SU-DHL-6 (cell line): ENCODE measurements around the gene CACNA1B.

Experiments used
- H2AFZ ChIP-seq: fragments of 200-600 bp; sonication (generic); 2 replicates; pipeline ENCODE4 v1.6.1; 2014; ENCODE audit warnings: low read depth, mild to moderate bottlenecking, moderate library complexity, mixed read lengths, antibody characterized with exemption, low read length; ENCODE audit not compliant: severe bottlenecking
- H3F3A ChIP-seq: fragments of 200-600 bp; shearing (Covaris generic); 2 replicates; pipeline ENCODE4 v1.6.0; 2016; ENCODE audit warnings: antibody characterized with exemption, mild to moderate bottlenecking; ENCODE audit not compliant: insufficient read depth
- H3K27ac ChIP-seq: fragments of 200-600 bp; sonication (generic); 2 replicates; pipeline ENCODE4 v1.5.1; 2016; ENCODE audit warnings: low read depth, mild to moderate bottlenecking, low read length, moderate library complexity, mixed read lengths
- H3K27me3 ChIP-seq: fragments of 200-600 bp; sonication (generic), shearing (Covaris generic); 2 replicates; pipeline ENCODE4 v1.6.0; 2014; ENCODE audit warnings: mild to moderate bottlenecking, low read length
- H3K36me3 ChIP-seq: fragments of 200-600 bp; sonication (generic); 2 replicates; pipeline ENCODE4 v1.6.1; 2014; ENCODE audit warnings: mild to moderate bottlenecking, low read length, mixed read lengths
- H3K4me2 ChIP-seq: fragments of 300-600, 200-600 bp; shearing (Covaris generic), sonication (generic); 2 replicates; pipeline ENCODE4 v1.6.0; 2014; ENCODE audit warnings: low read length, low read depth, mild to moderate bottlenecking; ENCODE audit not compliant: poor library complexity, severe bottlenecking
- H3K4me3 ChIP-seq: fragments of 200-600 bp; sonication (generic); 2 replicates; pipeline ENCODE4 v1.5.1; 2014; ENCODE audit warnings: antibody characterized with exemption, low read length, mild to moderate bottlenecking, mixed read lengths; ENCODE audit not compliant: insufficient read depth, poor library complexity, severe bottlenecking
- H3K79me2 ChIP-seq: fragments of 200-600 bp; sonication (generic); 2 replicates; pipeline ENCODE4 v1.6.1; 2014; ENCODE audit warnings: mild to moderate bottlenecking, low read length, moderate library complexity; ENCODE audit not compliant: insufficient read depth
- H3K9ac ChIP-seq: fragments of 200-600 bp; sonication (generic); 2 replicates; pipeline ENCODE4 v1.7.0; 2014; ENCODE audit warnings: mild to moderate bottlenecking, low read length
- H3K9me2 ChIP-seq: fragments of 200-600 bp; sonication (generic); replicated peaks from 2 replicates; pipeline ENCODE4 v1.6.1; 2014; ENCODE audit warnings: low read length; ENCODE audit not compliant: insufficient read depth
- H3K9me3 ChIP-seq: fragments of 200-600 bp; sonication (generic); 2 replicates; pipeline ENCODE4 v1.6.1; 2014; ENCODE audit warnings: low read length, mixed read lengths; ENCODE audit not compliant: insufficient read depth
- H4K20me1 ChIP-seq: fragments of 200-600 bp; sonication (generic); 2 replicates; pipeline ENCODE4 v1.6.1; 2014; ENCODE audit warnings: low read depth, mild to moderate bottlenecking, antibody characterized with exemption, low read length, moderate library complexity, mixed read lengths
- EZH2phosphoT487 ChIP-seq: fragments of 200-600 bp; sonication (generic), shearing (Covaris generic); conservative IDR thresholded peaks from 2 replicates; pipeline ENCODE4 v1.6.1; 2018; ENCODE audit warnings: mild to moderate bottlenecking, antibody characterized with exemption, low read length, moderate library complexity, mixed read lengths
- TF ChIP-seq, protein P1 (sequence below): fragments of 200-600 bp; sonication (generic); IDR thresholded peaks from one replicate; pipeline ENCODE4 v1.5.1; 2017; ENCODE audit warnings: antibody characterized with exemption, mild to moderate bottlenecking, low read length, moderate library complexity; ENCODE audit not compliant: insufficient read depth, poor library complexity, severe bottlenecking

CACNA1B gene

DNA sequence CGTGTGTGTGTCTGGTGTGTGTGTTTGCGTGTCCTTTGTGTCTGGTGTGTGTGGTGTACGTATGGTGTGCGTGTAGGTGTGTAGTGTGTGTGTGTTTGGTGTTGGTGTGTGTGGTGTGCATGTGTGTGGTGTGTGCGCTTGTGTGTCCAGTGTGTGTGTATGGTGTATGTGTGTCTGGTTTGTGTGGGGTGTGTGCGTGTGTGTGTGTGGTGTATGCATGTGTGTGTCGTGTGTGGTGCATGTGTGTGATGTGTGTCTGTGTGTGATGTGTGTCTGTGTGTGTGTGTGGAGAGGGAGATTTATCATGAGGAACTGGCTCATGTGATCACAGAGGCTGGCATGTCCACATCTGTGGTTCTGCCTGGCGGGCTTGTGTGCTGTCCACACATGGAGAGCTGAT lies 71.7 kb downstream of the CACNA1B start:
- Histone ChIP-seq H3K4me2 (no peak overlapping the region), H3F3A (no peaks in the 10 kb centered on the region), H3K9me2 (no peaks in the 10 kb centered on the region), H3K9me3 (peaks cover 36% of the 10 kb centered on the region; the same call in 1 of the 2 replicates), H2AFZ (no peak overlapping the region), H3K27ac (no peak overlapping the region), H4K20me1 (no peaks in the 10 kb centered on the region), H3K79me2 (no peaks in the 10 kb centered on the region), H3K4me3 (no peak overlapping the region), H3K36me3 (no peaks in the 10 kb centered on the region), H3K9ac (no peak overlapping the region), H3K27me3 (no peaks in the 10 kb centered on the region)
- TF ChIP-seq EZH2phosphoT487: no peak
- TF ChIP-seq, protein P1, sequence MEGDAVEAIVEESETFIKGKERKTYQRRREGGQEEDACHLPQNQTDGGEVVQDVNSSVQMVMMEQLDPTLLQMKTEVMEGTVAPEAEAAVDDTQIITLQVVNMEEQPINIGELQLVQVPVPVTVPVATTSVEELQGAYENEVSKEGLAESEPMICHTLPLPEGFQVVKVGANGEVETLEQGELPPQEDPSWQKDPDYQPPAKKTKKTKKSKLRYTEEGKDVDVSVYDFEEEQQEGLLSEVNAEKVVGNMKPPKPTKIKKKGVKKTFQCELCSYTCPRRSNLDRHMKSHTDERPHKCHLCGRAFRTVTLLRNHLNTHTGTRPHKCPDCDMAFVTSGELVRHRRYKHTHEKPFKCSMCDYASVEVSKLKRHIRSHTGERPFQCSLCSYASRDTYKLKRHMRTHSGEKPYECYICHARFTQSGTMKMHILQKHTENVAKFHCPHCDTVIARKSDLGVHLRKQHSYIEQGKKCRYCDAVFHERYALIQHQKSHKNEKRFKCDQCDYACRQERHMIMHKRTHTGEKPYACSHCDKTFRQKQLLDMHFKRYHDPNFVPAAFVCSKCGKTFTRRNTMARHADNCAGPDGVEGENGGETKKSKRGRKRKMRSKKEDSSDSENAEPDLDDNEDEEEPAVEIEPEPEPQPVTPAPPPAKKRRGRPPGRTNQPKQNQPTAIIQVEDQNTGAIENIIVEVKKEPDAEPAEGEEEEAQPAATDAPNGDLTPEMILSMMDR: no peak

DNA sequence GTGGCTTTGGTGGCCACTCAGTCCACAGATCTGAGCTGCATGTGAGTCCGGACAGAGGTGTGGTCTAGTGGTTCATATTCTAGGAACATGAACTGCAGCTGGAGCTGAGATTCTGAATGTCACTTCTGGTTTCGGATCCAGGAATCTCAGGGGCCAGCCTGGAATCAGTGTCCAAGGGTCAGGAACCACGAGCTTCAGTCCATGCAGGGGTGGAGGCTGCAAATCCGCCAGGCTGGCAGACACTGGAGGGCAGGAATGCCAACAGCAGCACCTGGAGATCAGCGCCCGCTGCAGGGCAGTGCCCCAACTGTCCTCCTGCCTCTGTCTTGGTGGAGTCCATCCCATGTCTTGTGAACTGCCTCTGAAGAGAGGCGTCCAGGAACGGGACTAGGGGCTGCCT lies 73.5 kb downstream of the CACNA1B start:
- no peaks in the 10 kb centered on the region for H3K27me3 ChIP-seq
- no peak overlapping the region for H3K27ac ChIP-seq
- no peaks in the 10 kb centered on the region for H3K79me2 ChIP-seq
- peaks cover 22% of the 10 kb centered on the region; the same call in 1 of the 2 replicates for H3K9me3 ChIP-seq
- H3K36me3 ChIP-seq: no peaks in the 10 kb centered on the region
- no peak overlapping the region for H3K9ac ChIP-seq
- no peaks in the 10 kb centered on the region for H3F3A ChIP-seq
- TF ChIP-seq, protein P1: no peak
- TF ChIP-seq EZH2phosphoT487: no peak
- no peaks in the 10 kb centered on the region for H3K9me2 ChIP-seq
- no peak overlapping the region for H3K4me3 ChIP-seq
- H3K4me2 ChIP-seq: no peak overlapping the region
- H4K20me1 ChIP-seq: no peaks in the 10 kb centered on the region
- H2AFZ ChIP-seq: no peak overlapping the region

DNA sequence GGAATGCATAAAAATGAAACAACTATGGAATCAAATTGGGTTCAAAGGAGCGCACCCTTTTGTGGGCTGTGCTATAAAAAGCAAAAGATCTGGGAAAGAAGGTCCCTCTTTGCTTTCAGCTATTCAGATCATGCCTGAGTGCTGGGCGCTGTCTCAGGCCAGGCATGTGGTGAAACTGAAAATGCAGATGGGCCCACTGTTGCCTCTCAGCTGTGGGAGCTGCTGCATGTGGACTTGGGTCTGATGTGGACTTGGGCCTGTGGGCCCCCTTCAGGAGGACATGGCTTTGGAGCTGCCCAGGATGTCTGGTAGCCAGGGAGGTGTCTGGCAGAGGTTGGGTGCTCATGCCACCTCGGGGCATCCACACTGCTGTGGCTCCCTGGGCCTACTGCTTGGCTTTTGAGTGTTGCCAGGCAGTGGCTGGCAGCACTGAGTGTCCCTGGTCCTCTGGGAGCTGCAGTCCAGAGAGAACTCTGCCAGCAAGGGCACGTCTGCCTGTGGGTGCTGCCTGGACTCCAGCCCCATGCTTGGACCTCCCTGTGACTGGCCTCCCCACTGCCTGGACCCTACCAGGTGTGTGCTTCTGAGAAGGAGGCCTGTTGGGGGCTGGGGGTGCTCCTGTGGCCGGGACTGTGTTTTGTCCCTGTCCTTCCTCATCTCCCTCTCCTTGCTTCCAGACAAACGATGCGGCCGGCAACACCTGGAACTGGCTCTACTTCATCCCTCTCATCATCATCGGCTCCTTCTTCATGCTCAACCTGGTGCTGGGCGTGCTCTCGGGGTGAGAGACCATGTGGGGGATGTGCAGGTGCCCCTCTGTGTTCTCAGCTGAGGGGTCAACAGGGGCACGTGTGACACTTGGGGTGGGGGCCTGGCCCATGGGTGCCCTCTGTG lies 74.3 kb downstream of the CACNA1B start:
- no peak for TF ChIP-seq EZH2phosphoT487
- TF ChIP-seq, protein P1: no peak
- Histone ChIP-seq H3K4me2 (no peak overlapping the region), H4K20me1 (no peaks in the 10 kb centered on the region), H3K9me3 (peaks cover 15% of the 10 kb centered on the region; the same call in 1 of the 2 replicates), H2AFZ (no peak overlapping the region), H3K36me3 (no peaks in the 10 kb centered on the region), H3K79me2 (no peaks in the 10 kb centered on the region), H3K4me3 (no peak overlapping the region), H3K9me2 (no peaks in the 10 kb centered on the region), H3K27me3 (no peaks in the 10 kb centered on the region), H3K27ac (no peak overlapping the region), H3F3A (no peaks in the 10 kb centered on the region), H3K9ac (no peak overlapping the region)
